Measurements from ENCODE around the gene KLHL5. TPM values are rescaled to one million over a fixed set of nuclear protein-coding genes. Genes with fewer than 3 reads are reported as not detected.
A peak's percentile ranks its signal among the peaks of the same experiment; 100 is the strongest.

The KLHL5 gene
- total and polyA plus RNA-seq, 2 of the 4 experiments (the other 2 are of a cell fraction): 58.8 to 97.7 TPM

DNA sequence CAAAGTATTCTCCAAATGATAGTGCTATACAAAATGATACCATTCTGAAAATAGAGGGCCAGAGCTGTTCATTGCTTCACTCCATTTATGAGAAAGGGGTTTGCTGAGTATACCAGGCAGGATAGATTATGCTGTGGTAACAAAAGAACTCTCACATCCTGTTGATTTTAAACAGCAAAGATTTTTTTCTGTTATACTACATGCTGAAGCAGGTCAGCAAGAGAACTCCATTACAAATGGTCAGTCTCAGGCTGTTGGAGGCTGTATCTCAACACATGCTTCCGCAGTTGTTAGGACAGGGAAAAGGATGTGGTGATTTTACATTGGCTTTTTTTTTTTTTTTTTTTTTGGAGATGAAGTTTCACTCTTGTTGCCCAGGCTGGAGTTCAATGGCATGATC lies 13.7 kb upstream of the KLHL5 start:
- POLR2A ChIA-PET (ENCODE audit: unreplicated experiment): no interaction called here
- Histone ChIP-seq H3K27ac (ENCODE audit: insufficient read depth, low read length) (no peak overlapping the region; the same call in 1 of the 2 replicates), H3K4me1 (ENCODE audit: control insufficient read depth, insufficient read depth, low read length) (peaks cover 17% of the 10 kb centered on the region), H2BK5ac (ENCODE audit: low read depth, low read length, poor library complexity, severe bottlenecking) (peak overlapping the region; percentile 61), H3K4me2 (ENCODE audit: low read depth, low read length) (peak overlapping the region; percentile 68), H4K8ac (ENCODE audit: low read depth in 2 of 2, low read length in 2 of 2) (peak overlapping the region in 1 of 2 experiments; percentile 26; a peak in 1 of 4 replicates), H3K18ac (ENCODE audit: low read depth, low read length) (peak overlapping the region; percentile 4; the same call in 1 of the 2 replicates), H3K9me1 (ENCODE audit: insufficient read depth, low read length) (peaks cover 3% of the 10 kb centered on the region; the same call in 1 of the 2 replicates), H3K56ac (ENCODE audit: extremely low read depth, insufficient read depth, low read length) (no peak overlapping the region), H2BK15ac (ENCODE audit: low read depth, low read length) (0 out of 3 replicates have a peak overlapping the region, but pooled peaks have one; percentile 17), H3K79me1 (ENCODE audit: low read depth in 1 of 2, low read length in 2 of 2) (peaks cover 5 to 58% of the 10 kb centered on the region in 2 experiments; a peak in 3 of 4 replicates), H2AK5ac (ENCODE audit: low read depth, low read length) (peak overlapping the region; percentile 13; the same call in 1 of the 2 replicates), H4K91ac (ENCODE audit: insufficient read depth, low read depth, low read length) (no peak overlapping the region), H4K5ac (ENCODE audit: low read depth, low read length) (no peak overlapping the region), H2AFZ (replicated peaks; ENCODE audit: low read length, poor library complexity) (no peak overlapping the region), H3K9ac (ENCODE audit: low read depth, low read length) (peak overlapping the region; percentile 46; the same call in 1 of the 2 replicates), H4K20me1 (ENCODE audit: insufficient read depth, low read length) (peaks cover 54% of the 10 kb centered on the region), H2BK20ac (ENCODE audit: low read depth, low read length) (no peak overlapping the region), H3K4me3 (ENCODE audit: insufficient read depth, low read depth, low read length) (no peak overlapping the region), H3K14ac (replicated peaks; ENCODE audit: low read depth, low read length) (peak overlapping the region; percentile 30), H2AK9ac (replicated peaks; ENCODE audit: low read depth, low read length, poor library complexity) (no peak overlapping the region), H3K9me3 (ENCODE audit: control insufficient read depth, insufficient read depth, low read length) (no peaks in the 10 kb centered on the region), H3K23ac (ENCODE audit: low read depth, low read length) (peak overlapping the region; percentile 65), H3K36me3 (ENCODE audit: control insufficient read depth, insufficient read depth, low read length) (peaks cover 3% of the 10 kb centered on the region), H2BK120ac (ENCODE audit: low read depth, low read length) (no peak overlapping the region), H3K27me3 (ENCODE audit: control insufficient read depth, insufficient read depth, low read length) (no peaks in the 10 kb centered on the region), H3K4ac (ENCODE audit: low read depth, low read length) (peak overlapping the region; percentile 27; the same call in 1 of the 2 replicates)
- CTCF ChIA-PET: interaction anchor here (1.3 kb wide), 1 partner anchor 87 kb away, joined by 3 read pairs; no protein-coding TSS in a partner anchor
- DNase-seq (peak; percentile 26), ATAC-seq (ENCODE audit: low read depth) (no peak)
- intact Hi-C loops (cut with micrococcal nuclease): no loop called here
- no peak for TF ChIP-seq RCOR1 (IDR thresholded peaks at IDR 0.05; ENCODE audit: insufficient replicate concordance, low read length)
- dilution Hi-C loops (cut with HindIII; ENCODE audit: low sequenced_read_pairs, unreplicated experiment): no loop called here
- no CpG with 5 or more reads among the region's 1 CpG for WGBS, 2 experiments (ENCODE audit: extremely low coverage in 2 of 2, insufficient read length in 1 of 2)
- BruUV-seq (replicated peaks): no TSS peak
- in situ Hi-C loops (cut with MboI; ENCODE audit: low sequenced_read_pairs): no loop called here

All from IMR-90 (cell line).